GM19238 (cell line): ENCODE data around the gene SLC37A1.
A peak's percentile ranks its signal among the peaks of the same experiment; 100 is the strongest.

ENCODE experiments used
- DNase-seq: peaks from one replicate; pipeline ENCODE4 v3.0.0; 2011; ENCODE audit warnings: low spot score; ENCODE audit not compliant: insufficient read length

Gene SLC37A1

DNA sequence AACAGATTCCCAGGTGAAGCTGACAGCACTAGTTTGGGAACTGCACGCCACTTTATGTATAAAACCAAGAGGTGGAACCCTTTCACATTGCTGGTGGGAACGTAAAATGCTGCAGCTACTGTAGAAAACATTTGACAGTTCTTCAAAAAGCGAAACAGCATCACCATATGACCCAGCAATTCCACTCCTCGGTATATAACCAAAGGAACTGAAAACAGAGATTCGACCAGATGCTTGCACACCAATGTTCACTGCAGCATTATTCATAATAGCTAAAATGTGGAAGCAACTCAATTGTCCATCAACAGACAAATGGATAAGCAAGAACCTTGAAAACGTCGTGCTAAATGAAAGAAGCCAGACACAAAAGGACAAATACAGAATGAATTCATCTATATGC, 35.1 kb upstream of the SLC37A1 start:
- peak; percentile 25 for DNase-seq

DNA sequence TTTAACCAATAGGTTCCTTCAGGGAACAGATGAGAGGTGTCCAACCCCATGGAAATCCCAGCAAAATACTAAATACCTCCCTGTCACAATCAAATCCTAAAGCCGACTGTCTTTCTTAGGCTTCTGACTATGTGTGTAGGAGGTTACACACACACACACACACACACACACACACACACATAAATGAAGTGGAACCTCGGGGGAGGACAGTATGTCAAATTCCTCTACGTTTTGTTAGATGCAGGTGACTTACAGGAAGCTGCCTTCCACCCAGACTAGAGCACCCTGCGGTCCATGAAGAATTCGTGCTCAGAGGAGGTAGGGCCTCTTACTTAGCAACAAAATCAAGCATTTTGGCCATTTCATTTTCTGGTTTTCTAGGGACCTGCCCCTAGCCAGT, 34.1 kb upstream of the SLC37A1 start:
- DNase-seq: no peak

- DNase-seq: no peak
Observed at GRCh38 chr21:42480736-42481135, 32.9 kb upstream of the SLC37A1 start.

DNA sequence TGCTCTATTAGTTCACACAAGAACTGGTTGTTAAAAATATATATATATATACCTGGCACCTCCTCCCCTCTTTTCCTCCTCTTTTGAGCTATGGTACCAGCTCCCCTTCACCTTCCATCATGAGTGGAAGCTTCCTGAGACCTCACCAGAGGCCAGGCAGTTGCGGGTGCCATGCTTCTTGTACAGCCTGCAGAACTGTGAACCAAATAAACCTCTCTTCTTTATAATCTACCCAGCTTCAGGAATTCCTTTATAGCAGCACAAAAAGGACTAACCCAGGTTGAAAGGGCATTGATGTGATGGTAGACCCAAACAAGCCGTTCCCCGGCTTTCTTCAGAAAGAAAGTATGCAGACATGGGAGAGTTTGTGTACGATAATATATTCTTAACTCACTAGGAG, 32.5 kb upstream of the SLC37A1 start:
- no peak for DNase-seq

GRCh38 chr21:42484966-42485365, 28.7 kb upstream of the SLC37A1 start:
- DNase-seq: no peak

DNA sequence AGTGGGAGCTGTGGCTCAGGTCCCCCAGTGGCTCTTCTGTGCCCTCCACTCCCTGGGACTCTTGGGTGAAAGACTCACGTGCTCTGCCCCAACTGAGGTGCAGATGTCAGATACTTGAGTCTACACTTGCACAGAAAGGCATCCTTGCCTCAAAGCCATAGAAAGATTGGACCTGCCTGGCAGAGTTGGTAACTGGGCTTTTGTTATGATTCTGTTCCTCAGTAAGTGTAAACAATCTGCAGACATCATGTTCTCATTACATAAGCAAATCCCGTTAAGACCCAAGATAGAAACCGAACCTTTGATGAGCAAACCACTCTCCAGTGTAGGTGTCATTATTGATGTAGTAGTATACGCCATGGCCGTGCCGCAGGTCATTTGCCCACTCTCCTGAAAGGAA, 27.6 kb upstream of the SLC37A1 start:
- no peak for DNase-seq

GRCh38 chr21:42486531-42486930, 27.1 kb upstream of the SLC37A1 start:
- no peak for DNase-seq

GRCh38 chr21:42489006-42489563, 24.6 kb upstream of the SLC37A1 start:
- DNase-seq: no peak

DNA sequence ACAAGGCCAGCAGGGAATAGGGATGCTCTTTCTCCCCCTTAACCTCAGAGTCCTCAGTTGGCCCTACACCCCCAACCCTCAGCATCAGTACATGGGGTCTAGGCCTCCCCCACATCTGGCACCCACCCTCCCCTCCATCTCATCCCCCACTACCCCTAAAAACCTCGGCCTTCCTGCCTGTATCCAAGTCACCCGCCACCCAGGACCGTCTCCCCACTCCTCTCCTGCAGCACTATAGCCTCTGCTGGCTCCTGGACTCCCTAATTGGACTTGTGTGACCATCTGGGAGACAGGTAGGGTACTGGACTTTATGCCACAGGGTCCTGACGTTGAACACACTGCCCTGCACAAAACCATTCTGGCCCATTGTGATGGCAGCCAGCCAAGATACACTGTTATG, 23.7 kb upstream of the SLC37A1 start:
- no peak for DNase-seq

DNA sequence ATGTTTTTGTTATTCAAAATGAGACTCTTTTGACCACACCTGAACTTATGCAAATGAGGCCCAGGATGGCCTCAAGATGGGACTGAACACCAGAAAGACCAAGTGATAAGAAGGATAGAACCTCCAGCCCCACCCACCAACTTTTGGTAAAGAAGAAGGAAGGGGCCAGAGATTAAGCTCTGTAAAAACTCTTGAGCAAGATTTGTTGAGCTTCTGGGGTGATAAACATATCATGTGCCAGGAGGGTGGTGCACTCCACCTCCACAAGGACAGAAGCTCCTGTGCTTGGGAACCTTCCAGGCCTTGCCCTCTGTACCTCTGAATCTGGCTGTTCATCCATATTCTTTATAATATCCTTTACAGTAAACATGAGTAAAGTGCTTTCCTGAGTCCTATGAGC, 22.9 kb upstream of the SLC37A1 start:
- DNase-seq: no peak

GRCh38 chr21:42491328-42491727, 22.3 kb upstream of the SLC37A1 start:
- DNase-seq: no peak

DNA sequence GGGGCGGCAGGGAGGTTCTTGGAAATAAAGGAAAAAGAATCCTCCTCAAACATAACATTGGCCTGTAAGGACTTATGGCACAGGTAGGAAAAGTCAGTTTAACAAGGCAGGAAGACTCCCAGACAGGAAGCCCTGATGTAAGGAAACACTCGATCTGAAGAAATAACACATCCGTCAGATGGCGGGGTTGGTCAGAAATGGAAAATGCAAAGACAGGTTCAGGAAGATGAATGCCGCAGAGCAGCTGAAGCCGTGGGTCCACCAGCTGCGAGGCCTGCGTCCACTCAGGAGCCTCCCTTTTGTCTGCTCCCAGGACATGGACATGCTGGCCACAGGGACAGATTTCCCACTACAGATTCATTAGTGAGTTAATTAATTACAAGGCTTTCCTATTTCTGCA, 21.5 kb upstream of the SLC37A1 start:
- no peak for DNase-seq

GRCh38 chr21:42493109-42494060, 20.3 kb upstream of the SLC37A1 start:
- DNase-seq: no peak

DNA sequence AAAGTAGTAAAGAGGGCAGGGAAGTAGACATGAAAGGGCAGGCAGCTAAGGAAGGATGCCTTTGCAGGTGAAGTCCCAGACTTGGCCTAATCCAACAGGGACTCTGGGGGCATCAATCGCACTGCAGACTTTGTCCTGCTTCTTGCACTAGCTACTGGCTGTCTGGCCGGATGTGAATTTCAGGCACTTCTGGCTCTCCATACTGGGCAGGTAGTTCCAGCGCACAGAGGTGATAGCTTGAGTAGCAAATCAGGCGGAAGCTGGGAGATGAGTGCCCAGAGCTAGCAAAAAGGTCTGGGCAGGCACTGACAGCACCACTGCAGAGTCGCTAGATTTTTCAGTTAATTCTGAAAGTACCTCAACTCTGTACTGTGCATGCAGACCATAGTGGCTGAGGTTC, 18.6 kb upstream of the SLC37A1 start:
- DNase-seq: no peak

- no peak for DNase-seq
Observed at GRCh38 chr21:42495765-42496119, 17.9 kb upstream of the SLC37A1 start.

GRCh38 chr21:42496120-42496838, 17.4 kb upstream of the SLC37A1 start, which contains the start of gene RSPH1:
Gene RSPH1 (minus strand): TSS chr21:42496224. CDS start chr21:42496186, 38 bp downstream.
- peak; percentile 97 for DNase-seq

DNA sequence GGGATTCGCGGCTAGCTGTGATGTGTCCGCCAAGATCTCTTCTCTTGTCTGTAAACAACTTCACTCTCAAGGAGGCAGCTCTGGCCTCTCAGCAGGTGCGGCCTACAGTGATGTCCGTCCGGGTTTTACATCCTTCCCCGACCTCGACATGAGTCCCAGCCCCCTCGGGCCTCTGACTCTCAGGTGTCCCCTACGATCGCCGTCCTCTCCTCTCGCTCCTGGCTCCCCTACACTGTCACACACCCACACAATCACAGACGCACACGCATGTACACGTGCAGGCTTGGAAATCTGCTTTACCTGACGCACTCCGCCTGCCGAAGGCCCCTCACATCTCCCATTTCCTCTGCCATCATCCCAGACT, 16.8 kb upstream of the SLC37A1 start:
- no peak for DNase-seq

- no peak for DNase-seq
Observed at GRCh38 chr21:42498012-42498411, 15.6 kb upstream of the SLC37A1 start.

GRCh38 chr21:42499444-42500112, 14.1 kb upstream of the SLC37A1 start:
- DNase-seq: no peak

DNA sequence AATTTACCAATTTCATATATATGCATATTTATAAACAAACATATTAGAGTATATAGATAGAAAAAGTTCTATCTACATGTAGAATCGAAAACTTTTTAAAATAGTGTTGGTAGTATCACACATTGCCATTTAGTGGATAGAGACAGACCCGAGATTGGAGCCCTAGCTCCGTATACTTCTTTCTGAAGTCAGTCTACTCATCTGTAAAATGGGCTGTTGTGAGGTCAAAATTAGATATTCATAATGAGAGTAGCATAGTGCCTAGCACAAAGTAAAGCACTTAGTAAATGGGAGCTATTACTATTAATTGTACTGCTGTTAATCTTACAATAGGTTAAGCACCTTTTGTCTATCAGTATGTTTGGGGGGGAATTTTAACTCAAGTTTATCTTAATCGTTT, 13.4 kb upstream of the SLC37A1 start:
- DNase-seq: no peak

GRCh38 chr21:42500736-42501135, 12.9 kb upstream of the SLC37A1 start:
- DNase-seq: no peak

DNA sequence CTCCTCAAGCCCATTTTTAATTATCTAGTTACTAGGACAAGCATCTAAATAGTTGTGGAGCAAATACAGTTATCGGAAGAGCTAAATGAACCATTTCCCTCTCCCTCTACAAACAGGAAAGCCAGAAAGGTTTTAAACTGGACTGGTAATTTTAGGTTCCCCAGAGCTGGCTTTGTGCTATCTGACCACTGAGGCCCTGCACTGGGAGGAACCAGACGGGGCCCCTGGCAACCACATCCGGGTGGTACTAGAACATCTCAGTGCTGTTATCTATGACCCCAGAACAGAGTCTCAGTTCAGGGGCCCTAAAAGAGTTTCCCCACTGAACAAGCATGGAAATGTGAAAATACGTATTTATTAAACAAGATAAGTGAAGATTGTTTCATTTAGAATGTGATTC, 9.9 kb upstream of the SLC37A1 start:
- DNase-seq: no peak
